SK-N-SH (cell line): ENCODE measurements around the gene TMCC2. TPM values are rescaled to one million over a fixed set of nuclear protein-coding genes. Genes with fewer than 3 reads are reported as not detected.
A peak's percentile ranks its signal among the peaks of the same experiment; 100 is the strongest.

Experiments used
- CTCF ChIA-PET: fragments of 300-600, 350-600 bp; formaldehyde crosslinking; extraction: SDS; loops from one replicate; lab custom pipeline; 2021; lab: Yijun Ruan, JAX
- POLR2A ChIA-PET: fragments of 350-600 bp; sonication (Branson Sonifier 250); formaldehyde crosslinking; extraction: SDS; loops from one replicate; lab custom pipeline; 2020; ENCODE audit warnings: antibody characterized with exemption, inconsistent platforms; lab: Yijun Ruan, JAX
- DNase-seq: peaks from one replicate; pipeline ENCODE4 v3.0.0; 2012
- H2AFZ ChIP-seq: fragments of 200-600 bp; sonication (generic); 2 replicates; pipeline ENCODE4 v1.8.1; 2016; ENCODE audit warnings: antibody characterized with exemption, mild to moderate bottlenecking, low read depth
- H3F3A ChIP-seq: fragments of 200-600 bp; sonication (generic); replicated peaks from 2 replicates; pipeline ENCODE3; 2016; ENCODE audit warnings: antibody characterized with exemption, mild to moderate bottlenecking; ENCODE audit not compliant: insufficient read depth
- H3K27ac ChIP-seq, 2 experiments: fragments of 200-500 bp in 1 of 2; fragments of 200-600 bp in 1 of 2; sonication (Bioruptor generic) in 1 of 2; sonication (generic), shearing (Covaris generic) in 1 of 2; 2 replicates each; pipeline versions ENCODE4 v1.5.1 to v1.6.1; 2014 to 2016; ENCODE audit warnings: low read depth in 2 of 2, inconsistent platforms in 1 of 2, low read length in 1 of 2, mild to moderate bottlenecking in 1 of 2, mixed read lengths in 1 of 2
- H3K27me3 ChIP-seq: fragments of 200-600 bp; sonication (generic), shearing (Covaris generic); 2 replicates; pipeline ENCODE4 v1.6.1; 2016; ENCODE audit warnings: mixed run types; ENCODE audit not compliant: insufficient read depth
- H3K36me3 ChIP-seq, 2 experiments: fragments of 200-500 bp in 1 of 2; fragments of 200-600 bp in 1 of 2; sonication (Bioruptor generic) in 1 of 2; sonication (generic) in 1 of 2; replicated peaks in 1 of 2; 2 replicates each; pipeline versions ENCODE3 to v1.5.1; 2014 to 2016; ENCODE audit warnings: low read length in 1 of 2, mild to moderate bottlenecking in 1 of 2; ENCODE audit not compliant: insufficient read depth in 2 of 2, control insufficient read depth in 1 of 2
- H3K4me1 ChIP-seq, 2 experiments: fragments of 200-500 bp in 1 of 2; fragments of 200-600 bp in 1 of 2; sonication (Bioruptor generic) in 1 of 2; sonication (generic), shearing (Covaris generic) in 1 of 2; 2 replicates each; pipeline versions ENCODE4 v1.5.1 to v1.6.1; 2014 to 2016; ENCODE audit warnings: low read depth in 1 of 2, low read length in 1 of 2, mixed run types in 1 of 2; ENCODE audit not compliant: insufficient read depth in 2 of 2, control insufficient read depth in 1 of 2
- H3K4me2 ChIP-seq: fragments of 200-600 bp; sonication (generic), shearing (Covaris generic); 2 replicates; pipeline ENCODE4 v1.6.1; 2017; ENCODE audit warnings: mixed run types
- H3K4me3 ChIP-seq, 2 experiments: fragments of 200-500 bp in 1 of 2; fragments of 200-600 bp in 1 of 2; sonication (Bioruptor generic) in 1 of 2; sonication (generic), shearing (Covaris generic) in 1 of 2; 2 replicates each; pipeline versions ENCODE4 v1.5.1 to v1.8.1; 2014 to 2016; ENCODE audit warnings: low read depth in 2 of 2, inconsistent platforms in 1 of 2, low read length in 1 of 2, mild to moderate bottlenecking in 1 of 2, mixed read lengths in 1 of 2, moderate library complexity in 1 of 2
- H3K79me2 ChIP-seq: fragments of 200-600 bp; sonication (generic); 2 replicates; pipeline ENCODE4 v1.8.1; 2017; ENCODE audit warnings: mild to moderate bottlenecking; ENCODE audit not compliant: insufficient read depth
- H3K9ac ChIP-seq: fragments of 200-600 bp; sonication (generic); 2 replicates; pipeline ENCODE4 v1.6.1; 2017; ENCODE audit warnings: mixed run types
- H3K9me2 ChIP-seq: fragments of 200-600 bp; sonication (generic); 2 replicates; pipeline ENCODE4 v1.6.1; 2017; ENCODE audit warnings: mixed run types
- H3K9me3 ChIP-seq: fragments of 200-600 bp; sonication (generic); 2 replicates; pipeline ENCODE4 v1.6.1; 2017; ENCODE audit warnings: mixed run types, mild to moderate bottlenecking, moderate library complexity
- H4K20me1 ChIP-seq: fragments of 200-600 bp; sonication (generic); 2 replicates; pipeline ENCODE4 v1.6.1; 2017; ENCODE audit warnings: mild to moderate bottlenecking, mixed run types; ENCODE audit not compliant: insufficient read depth
- ELF1 ChIP-seq: IDR thresholded peaks from 2 replicates; pipeline ENCODE4 v1.4.0; 2012
- EZH2phosphoT487 ChIP-seq: fragments of 200-600 bp; sonication (generic); IDR thresholded peaks from 2 replicates; pipeline ENCODE4 v1.6.1; 2017; ENCODE audit warnings: low read depth, mixed run types, mild to moderate bottlenecking, antibody characterized with exemption, moderate library complexity, borderline replicate concordance
- FOXM1 ChIP-seq: IDR thresholded peaks from 2 replicates; pipeline ENCODE4 v1.4.0; 2012; ENCODE audit warnings: low read depth, mild to moderate bottlenecking
- GABPA ChIP-seq: IDR thresholded peaks from 2 replicates; pipeline ENCODE4 v1.4.0; 2012; ENCODE audit warnings: low read depth, mild to moderate bottlenecking
- GATA2 ChIP-seq: sonication (generic); formaldehyde crosslinking; IDR thresholded peaks from 2 replicates; pipeline ENCODE4 v1.5.0; 2020; ENCODE audit warnings: mild to moderate bottlenecking, missing genetic modification reagents
- IRF3 ChIP-seq: fragments of 150-350 bp; IDR thresholded peaks from 2 replicates; pipeline ENCODE4 v1.6.1; 2016; ENCODE audit warnings: mild to moderate bottlenecking, low read depth, low read length
- JUND ChIP-seq: IDR thresholded peaks from 2 replicates; pipeline ENCODE4 v1.4.0; 2012
- MEF2A ChIP-seq: IDR thresholded peaks from 2 replicates; pipeline ENCODE4 v1.4.0; 2012; ENCODE audit warnings: low read depth, borderline replicate concordance
- MXI1 ChIP-seq: IDR thresholded peaks from 2 replicates; pipeline ENCODE4 v1.6.1; 2012; ENCODE audit warnings: mild to moderate bottlenecking, low read depth, low read length, improper control_type of control experiment
- NRF1 ChIP-seq: IDR thresholded peaks from 2 replicates; pipeline ENCODE4 v1.6.1; 2012; ENCODE audit warnings: low read depth, mild to moderate bottlenecking, low read length
- RAD21 ChIP-seq: IDR thresholded peaks from 2 replicates; pipeline ENCODE4 v1.6.1; 2012; ENCODE audit warnings: mild to moderate bottlenecking, low read length
- RFX5 ChIP-seq: IDR thresholded peaks from 2 replicates; pipeline ENCODE4 v1.6.1; 2012; ENCODE audit warnings: mild to moderate bottlenecking, improper control_type of control experiment, low read length
- SIN3A ChIP-seq: IDR thresholded peaks from 2 replicates; pipeline ENCODE4 v1.6.1; 2012; ENCODE audit warnings: low read depth, mild to moderate bottlenecking, low read length, moderate library complexity, borderline replicate concordance
- SMC3 ChIP-seq: IDR thresholded peaks from 2 replicates; pipeline ENCODE4 v1.6.1; 2012; ENCODE audit warnings: low read depth, low read length, improper control_type of control experiment
- TEAD4 ChIP-seq: IDR thresholded peaks from 2 replicates; pipeline ENCODE4 v1.4.0; 2012; ENCODE audit warnings: mild to moderate bottlenecking, borderline replicate concordance; ENCODE audit not compliant: insufficient read depth
- YY1 ChIP-seq: IDR thresholded peaks from 2 replicates; pipeline ENCODE4 v1.4.0; 2012; ENCODE audit warnings: low read depth, mild to moderate bottlenecking
- ZBTB33 ChIP-seq: IDR thresholded peaks from 2 replicates; pipeline ENCODE4 v1.4.0; 2012; ENCODE audit warnings: low read depth, borderline replicate concordance
- WGBS: methylation state at CpG from one replicate; pipeline ENCODE4 v1.1.6; 2017; ENCODE audit warnings: low lambda C conversion rate; 5-methylcytosine and 5-hydroxymethylcytosine counted together
- polyA plus RNA-seq, 3 experiments: library from polyadenylated mRNA; depleted of rRNA; stranded (reverse); fragments of >200 nt; gene quantifications; 2 replicates each; pipeline ENCODE4 v1.2.3, GENCODE V29; 2012

TMCC2 gene
- polyA plus RNA-seq, 1 of the 3 experiments (the other 2 are of a cell fraction) = 6.0 TPM

- TF ChIP-seq EZH2phosphoT487 (no peak), JUND (no peak), SMC3 (no peak), ELF1 (peak; percentile 74), NRF1 (no peak), MXI1 (0 out of 2 replicates have a peak, but pooled peaks have one; percentile 79), SIN3A (0 out of 2 replicates have a peak, but pooled peaks have one; percentile 69), ZBTB33 (peak; percentile 32; the same call in 1 of the 2 replicates), IRF3 (no peak)
Measured at GRCh38 chr1:205211169-205211838, 16.4 kb upstream of the TMCC2 start, which contains the start of gene DSTYK (continued).

GRCh38 chr1:205211839-205212536 lies 15.8 kb upstream of the TMCC2 start:
- WGBS = 60% methylated on average over 13 of the region's 13 CpGs

More at GRCh38 chr1:205211839-205212536, 15.8 kb upstream of the TMCC2 start:
- H3K4me3 ChIP-seq = peak overlapping the region; percentile 91 to 99
- ChIA-PET CTCF (interaction anchor here (1.0 to 3.1 kb wide), 3 partner anchors 10 to 44 kb away, joined by 4 to 11 read pairs (median 8); partner anchors contain the start of gene TMCC2), POLR2A (interaction anchor here (0.6 to 1.4 kb wide), 2 partner anchors 16 to 718 kb away, joined by 3 read pairs; partner anchors contain the start of gene TMCC2)
- no peaks in the 10 kb centered on the region for H3K9me3 ChIP-seq
- TF ChIP-seq TEAD4 (no peak), GATA2 (CRISPR knock-in tag) (no peak), EZH2phosphoT487 (no peak), FOXM1 (no peak), JUND (no peak), SMC3 (no peak), GABPA (no peak), YY1 (no peak), RAD21 (no peak), RFX5 (no peak), MEF2A (no peak)
- H3K9me2 ChIP-seq = no peaks in the 10 kb centered on the region
- H3K4me2 ChIP-seq = peak overlapping the region; percentile 88
- H3F3A ChIP-seq = no peaks in the 10 kb centered on the region
- H3K27me3 ChIP-seq = no peaks in the 10 kb centered on the region
- peak overlapping the region; percentile 51 to 89; a peak in 2 of 4 replicates for H3K27ac ChIP-seq
- no peaks in the 10 kb centered on the region for H4K20me1 ChIP-seq
- DNase-seq = no peak
- H2AFZ ChIP-seq = peak overlapping the region; percentile 96
- H3K9ac ChIP-seq = peak overlapping the region; percentile 98; the same call in 1 of the 2 replicates
- peaks cover 43% of the 10 kb centered on the region for H3K79me2 ChIP-seq
- peaks cover 3 to 5% of the 10 kb centered on the region in 2 experiments; a peak in 1 of 4 replicates for H3K4me1 ChIP-seq
- H3K36me3 ChIP-seq = no peaks in the 10 kb centered on the region
